GM21528 (cell line): Measurements from ENCODE around the gene PTPRT.

ENCODE experiments used
- ATAC-seq: cut with Tn5 transposase; IDR thresholded peaks from one replicate; pipeline ENCODE4 v1.9.1; 2021; ENCODE audit warnings: mild to moderate bottlenecking, moderate library complexity; ENCODE audit not compliant: unreplicated experiment, low FRiP score

The PTPRT gene

DNA sequence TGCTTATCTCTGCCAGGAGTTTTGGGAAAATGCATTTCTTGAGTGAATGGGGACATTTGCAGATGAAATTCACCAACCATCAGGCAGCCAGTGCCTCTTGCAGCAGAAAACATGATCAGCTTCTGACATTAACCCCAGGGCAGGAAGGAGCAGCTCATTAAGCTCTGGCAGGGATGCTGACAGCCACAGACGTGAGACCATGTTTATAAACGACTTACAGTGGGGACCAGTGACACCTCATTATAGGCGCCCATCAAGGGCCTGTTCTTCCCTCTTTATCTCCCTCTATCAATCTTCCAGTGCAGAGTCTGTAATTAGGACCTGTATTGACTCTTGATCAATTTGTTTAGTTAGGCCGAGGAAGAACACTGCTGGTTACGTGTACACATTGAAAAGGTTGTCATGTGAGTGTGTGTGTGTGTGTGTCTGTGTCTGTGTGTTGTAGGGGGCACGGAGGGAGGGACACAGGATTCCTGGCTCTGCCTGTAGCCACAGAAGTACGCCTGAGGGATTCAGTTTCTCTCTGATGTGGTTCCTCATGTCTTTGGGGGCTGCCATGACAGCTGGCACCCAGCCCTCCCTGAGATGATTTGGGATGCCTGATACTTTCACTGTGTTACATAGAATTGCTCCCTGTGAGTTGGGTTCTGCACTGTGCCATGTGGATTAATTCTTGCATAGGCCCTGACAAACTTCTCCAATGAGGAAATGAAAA lies 1143.2 kb downstream of the PTPRT start:
- ATAC-seq = no peak

DNA sequence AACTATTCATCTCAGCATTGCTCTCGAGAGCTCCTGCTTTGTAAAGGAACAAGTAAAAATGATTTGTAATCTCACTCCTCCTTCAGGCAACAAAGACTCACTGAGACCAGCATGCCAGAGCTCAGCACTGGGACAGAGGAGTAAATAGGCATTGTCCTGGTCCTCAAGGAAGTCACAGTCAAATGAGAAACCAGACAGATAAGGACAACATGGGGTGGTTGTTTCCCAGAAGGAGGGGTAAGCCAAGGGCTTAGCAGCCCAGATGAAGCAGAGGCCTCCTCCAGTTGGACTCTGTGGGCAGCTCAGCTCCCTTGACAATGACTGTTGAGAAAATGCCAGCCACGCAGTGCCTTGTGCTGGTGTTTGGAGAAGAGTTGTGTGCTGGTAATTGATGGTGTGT lies 1145.8 kb downstream of the PTPRT start:
- ATAC-seq = no peak

DNA sequence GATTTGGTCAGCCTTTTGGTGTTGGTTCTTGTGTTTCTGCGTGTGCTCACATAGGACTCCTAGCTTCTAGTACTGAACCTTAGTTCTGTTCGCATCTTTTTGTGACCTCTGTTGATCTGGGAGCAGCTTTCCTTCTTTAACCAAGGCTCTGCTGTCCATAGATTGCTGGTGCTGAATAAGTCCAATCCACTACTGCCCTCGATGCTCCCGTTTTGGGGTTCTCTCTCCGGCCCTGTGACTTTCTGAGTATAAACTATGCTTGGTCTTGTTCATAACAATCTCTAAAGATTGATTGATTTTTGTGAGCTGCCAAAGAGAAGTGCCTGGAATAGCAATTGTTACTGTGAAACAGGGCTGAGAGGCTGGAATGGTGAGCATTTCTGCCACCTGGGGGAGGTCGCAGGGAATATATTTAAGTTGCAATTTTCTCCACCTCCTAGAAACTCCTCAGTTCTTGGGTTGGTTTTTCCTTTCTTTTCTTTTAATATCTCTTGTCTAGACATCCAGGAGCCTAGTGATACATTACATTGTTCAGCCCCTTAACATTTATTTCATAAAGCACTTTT lies 1148.6 kb downstream of the PTPRT start:
- no peak for ATAC-seq

DNA sequence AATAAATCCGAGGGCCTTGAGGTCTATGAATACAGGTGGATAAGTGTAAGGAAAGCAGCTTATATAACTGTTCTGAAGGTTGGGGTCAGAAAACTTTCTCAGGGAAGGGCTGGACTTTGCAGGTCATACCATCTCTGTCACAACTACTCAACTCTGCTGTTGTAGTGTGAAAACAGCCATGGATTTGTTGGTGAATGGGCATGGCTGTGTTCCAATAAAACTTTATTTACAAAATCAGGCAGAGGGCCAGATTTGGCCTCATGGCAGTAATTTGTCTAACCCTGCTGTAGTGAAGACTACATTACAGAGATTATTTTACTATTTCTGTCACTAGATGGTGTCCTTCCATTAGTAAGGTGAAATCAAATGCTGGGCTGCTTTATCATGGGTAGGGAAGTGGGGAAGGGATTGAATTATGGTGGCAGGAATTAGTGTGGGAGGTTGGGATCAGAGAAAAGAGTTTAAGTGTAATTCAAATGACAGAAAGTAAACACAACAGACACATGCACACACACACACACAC lies 1161.9 kb downstream of the PTPRT start:
- no peak for ATAC-seq

DNA sequence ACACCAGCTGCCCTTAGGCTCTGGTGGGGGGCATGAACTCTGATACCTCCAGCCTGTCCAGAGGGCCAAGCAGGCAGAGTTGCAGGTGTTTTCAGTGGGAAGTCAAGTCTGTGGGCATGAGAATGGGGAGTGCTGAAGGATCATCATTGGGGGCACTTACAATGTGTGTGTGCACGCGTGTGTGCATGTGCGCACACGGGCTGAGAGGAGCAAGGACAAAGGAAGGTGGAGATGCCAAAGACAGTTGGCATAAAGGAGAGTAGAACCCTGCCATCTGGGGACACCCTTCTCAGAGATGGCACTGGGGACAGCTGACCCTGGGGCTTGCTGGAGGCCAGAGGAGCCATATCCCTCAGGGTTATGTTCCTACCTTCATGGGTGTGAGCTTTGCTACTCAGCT lies 1163.1 kb downstream of the PTPRT start:
- ATAC-seq = no peak

DNA sequence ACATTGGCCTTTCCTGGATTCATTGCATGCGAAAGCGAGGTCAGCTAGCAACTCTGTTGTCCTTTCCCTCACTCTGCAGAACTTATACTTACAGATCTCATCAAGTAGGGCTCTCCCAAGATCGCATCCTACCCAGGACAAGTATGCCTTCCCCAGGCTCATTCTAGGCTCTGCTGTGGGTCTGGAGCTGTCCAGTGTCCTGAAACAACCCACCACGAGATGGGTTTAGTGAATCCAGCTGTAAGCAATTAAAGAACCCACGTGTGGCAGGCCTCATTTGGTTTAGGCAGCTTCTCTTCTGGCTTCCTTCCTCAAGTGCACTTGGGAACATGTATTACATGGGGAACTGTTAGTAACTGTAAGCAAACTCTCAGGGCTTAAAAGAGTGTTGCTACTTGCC lies 1165.1 kb downstream of the PTPRT start:
- ATAC-seq = no peak
